Activated CD4-positive, CD25-positive, alpha-beta regulatory T cell (primary cell): ENCODE results near the gene RAB11FIP3.
"Not testable (repeated sequence)": the region's sequence is repeated elsewhere in the genome, so short reads cannot be mapped to it uniquely, and the experiment has no call there.

Experiments
- DNase-seq, 4 experiments: peaks; one replicate each; lab custom pipeline; 2025; lab: John Stamatoyannopoulos, UW

RAB11FIP3 gene

GRCh38 chr16:495127-495748, 69.8 kb downstream of the RAB11FIP3 start:
- DNase-seq = no peak

- no peak for DNase-seq
These were observed 70.8 kb downstream of the RAB11FIP3 start for GRCh38 chr16:496097-496886.

DNA sequence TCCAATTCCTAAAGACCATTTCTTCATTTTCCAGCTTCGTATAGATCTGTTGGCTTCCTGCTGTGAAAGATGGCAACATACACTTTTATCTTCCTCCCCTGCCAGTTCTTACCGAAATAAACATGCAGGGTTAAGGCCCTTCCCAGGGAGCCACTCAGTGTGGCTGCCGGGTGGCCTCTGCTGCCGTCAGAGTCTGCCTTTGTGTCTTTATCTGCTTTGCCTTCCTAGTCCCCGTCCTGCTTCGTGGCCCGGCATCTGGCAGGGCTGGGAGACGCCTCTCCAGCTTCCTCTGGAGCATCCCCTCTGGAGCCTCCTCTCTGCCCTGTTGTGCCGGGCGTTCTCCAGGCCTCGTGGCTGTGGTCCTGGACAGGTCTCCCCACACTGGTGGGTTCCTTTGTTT, 71.8 kb downstream of the RAB11FIP3 start:
- no peak for DNase-seq

- DNase-seq = no peak
These were observed 74.5 kb downstream of the RAB11FIP3 start for GRCh38 chr16:499924-500323.

GRCh38 chr16:500709-501108, 75.3 kb downstream of the RAB11FIP3 start:
- DNase-seq = no peak

DNA sequence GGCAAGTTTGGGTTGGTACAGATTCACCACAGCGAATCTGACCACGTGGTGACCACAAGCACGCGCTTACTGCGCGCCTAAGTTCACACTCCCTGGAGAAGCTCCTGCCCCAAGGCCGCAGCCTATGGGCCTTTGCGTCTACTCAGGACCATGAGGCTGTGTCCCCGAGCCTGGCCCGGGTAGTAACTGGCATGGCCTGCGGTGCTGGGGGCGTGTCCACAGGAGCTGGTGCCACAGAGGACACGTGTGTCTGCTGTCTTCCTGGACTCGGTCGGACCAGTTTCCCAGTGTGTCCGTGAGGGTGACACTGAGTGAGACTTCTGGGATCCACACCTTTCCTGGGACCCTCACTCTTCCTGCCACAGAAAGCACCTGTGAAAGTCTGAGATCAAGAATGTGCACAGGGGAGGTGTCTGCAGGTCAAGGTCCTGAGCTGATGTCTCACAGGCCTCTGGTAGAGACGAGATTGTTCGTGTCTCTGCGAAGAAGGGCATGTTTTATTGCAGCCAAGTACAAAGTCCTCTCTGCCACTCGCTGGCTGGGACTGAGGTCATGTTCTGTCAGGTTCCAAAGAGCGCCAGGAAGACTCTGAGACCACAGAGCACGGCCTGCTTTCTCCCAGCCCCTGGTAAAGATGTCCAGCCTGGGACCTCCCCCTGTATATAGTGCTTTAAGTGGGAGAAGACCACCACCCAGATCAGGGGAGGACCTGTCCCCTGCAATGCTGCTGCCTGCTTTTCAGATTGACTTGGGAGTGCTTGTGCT, 76.9 kb downstream of the RAB11FIP3 start:
- no peak for DNase-seq

DNA sequence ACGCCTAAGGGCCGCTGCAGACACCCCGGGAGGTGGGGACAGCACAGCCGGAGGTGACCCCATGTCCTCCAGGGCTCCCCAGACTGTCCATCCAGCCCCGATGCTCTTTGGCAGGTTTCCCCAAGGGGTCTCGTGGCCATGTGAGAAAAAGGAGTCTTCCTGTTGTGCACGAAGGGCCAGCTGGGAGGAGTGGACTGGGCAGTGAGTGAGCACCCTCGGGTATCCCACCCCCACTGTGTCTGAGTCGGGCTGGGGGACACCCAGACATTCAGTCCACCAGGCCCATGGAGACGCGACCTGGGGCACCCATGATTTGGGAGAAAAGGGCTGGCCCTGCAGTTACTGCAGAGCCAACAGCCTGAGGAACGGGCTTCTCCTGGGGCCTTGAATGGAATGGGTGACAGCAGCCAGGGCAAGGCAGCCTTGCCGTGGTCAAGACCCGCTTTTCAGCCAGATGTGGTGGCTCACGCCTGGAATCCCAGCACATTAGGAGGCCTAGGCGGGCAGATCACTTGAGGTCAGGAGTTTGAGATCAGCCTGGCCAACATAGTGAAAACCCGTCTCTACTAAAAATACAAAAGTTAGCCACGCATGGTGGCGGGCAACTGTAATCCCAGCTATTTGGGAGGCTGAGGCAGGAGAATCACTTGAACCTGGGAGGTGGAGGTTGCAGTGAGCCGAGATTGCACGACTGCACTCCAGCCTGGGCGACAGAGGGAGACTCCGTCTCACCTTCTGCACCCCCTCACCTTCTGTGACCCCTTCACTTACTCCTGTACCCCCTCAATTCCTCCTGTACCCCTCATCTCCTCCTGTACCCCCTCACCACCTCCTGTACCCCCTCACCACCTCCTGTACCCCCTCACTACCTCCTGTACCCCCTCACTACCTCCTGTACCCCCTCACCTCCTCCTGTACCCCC, 78.0 kb downstream of the RAB11FIP3 start:
- DNase-seq = no peak

DNA sequence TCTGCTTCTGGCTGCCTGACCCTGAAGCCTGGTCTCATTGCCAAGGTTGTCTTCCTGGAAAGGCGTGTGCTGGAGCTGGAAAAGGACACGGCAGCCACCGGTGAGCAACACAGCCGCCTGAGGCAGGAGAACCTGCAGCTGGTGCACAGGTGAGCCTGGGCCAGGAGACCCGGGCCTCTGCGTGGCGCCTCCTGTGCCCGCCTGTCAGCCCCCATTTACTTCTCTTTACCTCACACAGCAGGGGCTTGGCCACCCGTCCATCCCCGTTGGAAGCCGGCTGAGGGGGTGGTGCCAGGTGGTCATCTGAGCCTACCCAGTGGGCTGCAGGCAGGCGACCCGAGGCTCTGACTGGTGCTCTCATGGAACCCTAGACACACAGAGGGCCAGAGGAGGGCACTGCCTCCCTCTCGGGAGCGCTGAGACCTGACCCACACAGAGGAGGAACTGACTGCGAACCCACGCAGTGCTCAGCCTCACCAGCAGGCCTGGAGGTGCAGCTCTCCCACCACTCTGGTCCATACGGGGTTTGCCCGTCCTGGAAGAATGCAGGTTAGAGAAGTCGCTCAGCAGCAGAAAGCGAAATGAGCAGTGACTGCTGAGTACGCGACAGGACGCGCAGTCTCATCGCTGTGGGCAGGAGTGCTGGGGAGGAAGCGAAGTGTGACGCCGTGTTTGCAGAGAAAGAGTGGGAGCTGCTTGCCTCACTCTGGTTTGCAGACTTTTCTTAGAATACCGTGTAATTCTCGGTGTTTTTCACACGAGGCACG, 80.2 kb downstream of the RAB11FIP3 start:
- no peak for DNase-seq

DNA sequence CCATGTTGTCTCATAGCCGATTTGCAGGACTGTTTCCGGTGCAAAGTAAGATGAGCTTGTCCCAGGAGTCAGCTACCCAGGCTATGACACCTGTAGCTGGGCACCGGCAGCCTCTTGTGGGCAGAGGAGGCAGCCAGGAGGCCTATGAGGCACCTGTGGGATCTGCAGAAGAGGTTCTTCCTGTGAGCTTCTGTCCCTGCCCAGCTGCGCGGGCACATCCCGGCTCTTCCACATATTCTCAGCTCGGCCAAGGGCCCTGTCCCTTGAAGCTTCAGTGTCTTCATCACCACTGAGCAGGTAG, 80.7 kb downstream of the RAB11FIP3 start:
- DNase-seq = no peak

- DNase-seq = not testable (repeated sequence)
These were observed 82.1 kb downstream of the RAB11FIP3 start for GRCh38 chr16:507527-507926.

DNA sequence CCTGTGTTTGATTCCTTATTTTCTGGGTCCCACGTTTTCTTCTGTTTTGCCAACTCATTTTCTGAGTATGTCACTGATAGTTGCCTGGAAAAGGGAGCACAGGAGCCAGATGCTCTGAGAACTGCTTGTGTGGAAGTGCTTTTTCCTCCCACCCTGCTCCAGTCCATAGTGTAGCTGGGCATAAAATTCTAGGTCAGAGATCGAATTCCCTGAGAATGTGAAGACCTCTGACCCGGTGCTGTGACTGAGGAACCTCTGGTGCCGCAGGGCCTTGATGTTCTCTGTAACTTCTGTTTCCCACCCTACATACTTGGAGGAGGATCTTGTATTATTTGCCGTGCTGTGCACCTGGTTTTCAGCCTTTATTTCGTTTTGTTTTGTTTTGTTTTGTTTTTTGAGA, 82.5 kb downstream of the RAB11FIP3 start:
- DNase-seq = no peak

DNA sequence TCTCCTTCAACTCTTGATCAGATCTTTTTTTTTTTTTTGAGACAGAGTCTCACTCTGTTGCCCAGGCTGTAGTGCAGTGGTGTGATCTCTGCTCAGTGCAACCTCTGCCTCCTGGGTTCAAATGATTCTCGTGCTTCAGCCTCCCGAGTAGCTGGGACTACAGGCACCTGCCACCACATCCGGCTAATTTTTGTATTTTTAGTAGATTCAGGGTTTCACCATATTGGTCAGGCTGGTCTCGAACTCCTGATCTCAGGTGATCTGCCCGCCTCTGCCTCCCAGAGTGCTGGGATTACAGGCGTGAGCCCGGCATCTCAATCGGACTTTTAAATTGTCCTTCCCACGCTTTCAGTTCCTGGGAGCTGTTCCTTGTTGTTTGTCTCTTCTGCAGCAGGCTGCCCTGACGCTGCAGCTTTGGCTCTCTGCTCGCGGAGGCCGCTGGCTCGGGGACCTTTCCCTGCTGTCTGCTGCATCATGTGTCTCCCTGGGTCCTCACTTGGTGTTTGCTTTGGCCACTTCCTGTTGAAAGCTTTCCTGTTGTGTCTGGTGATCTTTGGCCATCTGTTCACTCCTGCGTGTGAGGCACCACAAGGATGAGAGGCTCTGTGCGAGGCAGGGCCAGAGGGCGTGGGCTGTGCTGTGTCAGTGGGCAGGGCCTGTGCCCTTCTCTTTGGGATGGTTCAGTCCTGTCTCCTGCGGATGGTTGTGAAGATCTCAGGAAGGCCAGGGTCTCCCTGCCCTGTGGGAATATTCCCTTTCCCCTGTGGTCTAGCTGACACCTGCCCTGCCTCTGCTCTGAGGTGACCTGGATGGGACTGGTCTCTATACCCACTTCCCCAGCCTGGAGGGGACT, 83.7 kb downstream of the RAB11FIP3 start:
- DNase-seq = no peak

- no peak for DNase-seq
These were observed 84.8 kb downstream of the RAB11FIP3 start for GRCh38 chr16:510066-510825.

DNA sequence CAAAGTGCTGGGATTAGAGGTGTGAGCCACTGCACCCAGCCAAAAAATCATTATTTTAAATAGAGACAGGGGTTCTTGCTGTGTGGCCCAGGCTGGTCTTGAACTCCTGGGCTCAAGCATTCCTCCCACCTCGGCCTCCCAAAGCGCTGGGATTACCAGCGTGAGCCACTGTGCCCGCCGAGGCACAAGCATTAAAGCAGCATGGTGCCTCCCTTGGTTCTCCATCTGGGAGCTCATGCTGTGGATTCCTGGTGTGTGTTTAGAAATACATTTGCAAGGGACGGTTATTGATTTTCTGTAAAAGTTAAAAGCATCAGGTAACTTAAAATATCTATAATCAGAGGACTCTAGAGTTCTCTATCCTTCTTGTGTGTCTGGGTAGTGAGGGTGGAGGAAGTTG, 87.4 kb downstream of the RAB11FIP3 start:
- DNase-seq = no peak

- DNase-seq = no peak
These were observed 88.5 kb downstream of the RAB11FIP3 start for GRCh38 chr16:513950-514349.

DNA sequence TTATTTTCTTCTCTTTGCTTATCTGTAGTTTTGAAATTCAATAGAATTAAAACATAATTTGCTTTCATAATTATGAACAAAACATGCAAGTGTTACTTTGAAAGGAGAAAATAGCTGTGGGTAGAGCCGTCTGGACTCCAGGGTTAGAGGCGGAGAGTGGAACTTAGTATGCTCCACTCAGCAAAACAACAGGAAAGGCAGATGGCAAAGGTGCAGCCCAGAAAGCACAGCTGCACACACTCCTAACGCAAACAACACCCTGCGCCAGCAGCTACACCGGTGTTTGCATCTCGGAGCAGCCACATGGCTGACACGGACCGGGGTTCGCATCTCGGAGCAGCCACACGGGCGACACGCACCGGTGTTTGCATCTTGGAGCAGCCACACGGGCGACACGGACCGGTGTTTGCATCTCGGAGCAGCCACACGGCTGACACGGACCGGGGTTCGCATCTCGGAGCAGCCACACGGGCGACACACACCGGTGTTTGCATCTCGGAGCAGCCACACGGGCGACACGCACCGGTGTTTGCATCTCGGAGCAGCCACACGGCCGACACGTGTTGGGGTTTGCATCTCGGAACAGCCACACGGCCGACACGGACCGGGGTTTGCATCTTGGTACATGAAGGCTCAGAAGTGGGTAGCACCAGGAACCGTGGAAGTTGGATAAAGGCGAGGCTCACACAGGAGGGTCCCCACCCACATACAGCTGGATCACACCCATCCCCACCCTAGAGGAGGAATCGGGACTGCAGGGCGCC, 89.9 kb downstream of the RAB11FIP3 start:
- DNase-seq = no peak

- no peak for DNase-seq
These were observed 90.4 kb downstream of the RAB11FIP3 start for GRCh38 chr16:515939-516226.

DNA sequence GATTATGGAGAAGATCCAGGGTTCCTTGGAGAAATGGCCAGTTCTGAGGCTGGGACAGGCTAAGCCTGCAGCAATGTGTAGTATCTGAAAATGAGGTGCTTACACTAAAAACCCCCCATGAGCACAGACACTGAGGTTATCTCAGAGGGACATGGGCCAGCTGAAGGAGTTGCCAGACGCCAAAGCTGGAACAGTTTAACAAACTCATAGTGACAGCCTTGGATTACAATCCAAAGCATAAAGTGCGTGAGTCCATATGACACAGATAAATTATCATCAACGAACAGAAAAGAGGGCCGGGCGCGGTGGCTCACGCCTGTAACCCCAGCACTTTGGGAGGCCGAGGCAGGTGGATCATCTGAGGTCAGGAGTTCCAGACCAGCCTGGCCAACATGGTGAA, 90.9 kb downstream of the RAB11FIP3 start:
- DNase-seq = no peak

DNA sequence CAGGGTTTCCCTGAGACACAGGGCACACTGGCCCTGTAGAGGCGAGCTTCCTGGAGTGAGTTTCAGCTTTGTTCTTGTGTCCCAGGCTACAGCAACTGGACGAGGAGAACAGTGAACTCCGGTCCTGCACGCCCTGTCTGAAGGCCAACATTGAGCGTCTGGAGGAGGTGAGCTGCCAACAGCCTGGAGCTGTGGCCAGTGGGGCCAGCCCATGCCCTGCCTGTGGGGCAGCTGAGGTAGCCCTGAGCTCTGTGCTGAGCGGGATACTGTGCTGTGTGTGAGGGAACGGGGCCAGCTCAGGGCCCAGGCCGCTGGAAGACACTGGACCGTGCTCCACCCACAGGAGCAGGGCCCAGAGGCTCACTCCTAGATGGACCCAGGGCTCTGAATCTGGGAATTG, 93.4 kb downstream of the RAB11FIP3 start:
- no peak for DNase-seq
